Hypothalamus (tissue), 51 donors: ENCODE data around the gene SETBP1.
A peak's percentile ranks its signal among the peaks of the same experiment; 100 is the strongest.

Experiments
- DNase-seq, 51 donors: peaks; one replicate each; lab custom pipeline; 2025; lab: John Stamatoyannopoulos, UW

The SETBP1 gene

GRCh38 chr18:44856157-44856556, 175.5 kb downstream of the SETBP1 start:
- DNase-seq = no peak

GRCh38 chr18:44857081-44857480, 176.4 kb downstream of the SETBP1 start:
- no peak for DNase-seq

GRCh38 chr18:44857744-44858491, 177.2 kb downstream of the SETBP1 start:
- no peak for DNase-seq

GRCh38 chr18:44859263-44859662, 178.6 kb downstream of the SETBP1 start:
- DNase-seq = no peak

- no peak for DNase-seq
Observed at GRCh38 chr18:44859751-44860439, 179.2 kb downstream of the SETBP1 start.

GRCh38 chr18:44862112-44862511, 181.4 kb downstream of the SETBP1 start:
- no peak for DNase-seq

- no peak for DNase-seq
Observed at GRCh38 chr18:44866103-44866502, 185.4 kb downstream of the SETBP1 start.

- no peak for DNase-seq
Observed at GRCh38 chr18:44869533-44869932, 188.8 kb downstream of the SETBP1 start.

- no peak for DNase-seq
Observed at GRCh38 chr18:44870631-44871502, 190.2 kb downstream of the SETBP1 start.

GRCh38 chr18:44871771-44872170, 191.1 kb downstream of the SETBP1 start:
- DNase-seq = no peak

GRCh38 chr18:44876024-44876423, 195.3 kb downstream of the SETBP1 start:
- no peak for DNase-seq

GRCh38 chr18:44876755-44877154, 196.1 kb downstream of the SETBP1 start:
- DNase-seq = no peak

- no peak for DNase-seq
Observed at GRCh38 chr18:44878335-44878734, 197.6 kb downstream of the SETBP1 start.

GRCh38 chr18:44880170-44880569, 199.5 kb downstream of the SETBP1 start:
- DNase-seq = peak in 3 of 51 donors; percentile 4 to 27 (median 7)

- no peak for DNase-seq
Observed at GRCh38 chr18:44881461-44882162, 200.9 kb downstream of the SETBP1 start.

GRCh38 chr18:44882163-44882868, 201.6 kb downstream of the SETBP1 start:
- no peak for DNase-seq

GRCh38 chr18:44883671-44884070, 203.0 kb downstream of the SETBP1 start:
- DNase-seq = no peak

GRCh38 chr18:44884431-44884830, 203.7 kb downstream of the SETBP1 start:
- DNase-seq = no peak

GRCh38 chr18:44885507-44885906, 204.8 kb downstream of the SETBP1 start:
- DNase-seq = no peak

- no peak for DNase-seq
Observed at GRCh38 chr18:44887227-44887631, 206.5 kb downstream of the SETBP1 start.
